Pancreas (tissue), 10 donors: Measurements from ENCODE around the gene BAZ2B. TPM values are rescaled to one million over a fixed set of nuclear protein-coding genes. Genes with fewer than 3 reads are reported as not detected.
"Not testable (repeated sequence)": the region's sequence is repeated elsewhere in the genome, so short reads cannot be mapped to it uniquely, and the experiment has no call there.

Source experiments
- ATAC-seq, 4 donors: fragments of 200-7000 bp; cut with Tn5 transposase; one replicate each; pipeline versions ENCODE4 v1.8.0 to v1.9.1; 2020; ENCODE audit warnings: mild to moderate bottlenecking in 4 of 4, moderate library complexity in 4 of 4
- DNase-seq, 6 donors: peaks; one replicate each; pipeline ENCODE4 v3.0.0-alpha.2; 2020
- FAIRE-seq: peaks from 2 replicates; lab custom pipeline; 2012; peaks lifted over from hg19 to GRCh38; lab: Jason Lieb, UNC
- H3K27ac ChIP-seq, 4 donors: fragments of 200-600 bp; sonication (generic); 1 replicate in 3 of 4; 2 replicates in 1 of 4; pipeline versions ENCODE4 v1.5.0 to v1.8.0; 2020
- H3K27me3 ChIP-seq, 4 donors: fragments of 200-600 bp; one replicate each; pipeline ENCODE4 v1.8.0; 2021
- H3K36me3 ChIP-seq, 3 donors: fragments of 200-600 bp; sonication (generic) in 1 of 3; one replicate each; pipeline versions ENCODE4 v1.5.0 to v1.8.0; 2020 to 2021
- H3K4me1 ChIP-seq, 3 donors: fragments of 200-600 bp; one replicate each; pipeline ENCODE4 v1.8.0; 2021
- H3K4me3 ChIP-seq, 4 donors: fragments of 200-600 bp; sonication (generic) in 2 of 4; one replicate each; pipeline versions ENCODE4 v1.5.0 to v1.8.0; 2020 to 2021
- H3K9me3 ChIP-seq, 4 donors: fragments of 200-600 bp; one replicate each; pipeline ENCODE4 v1.8.0; 2021
- CTCF ChIP-seq, 4 donors: fragments of 200-600 bp; sonication (generic) in 3 of 4; IDR thresholded peaks; one replicate each; pipeline versions ENCODE4 v1.5.0 to v1.8.0; 2021; ENCODE audit warnings: antibody characterized with exemption in 4 of 4
- WGBS, 2 donors: extraction: QIAGEN DNeasy Blood & Tissue Kit; methylation state at CpG; one replicate each; pipeline ENCODE4 v1.1.7; 2013; 5-methylcytosine and 5-hydroxymethylcytosine counted together
- intact Hi-C, 3 donors: fragments of 100-400 bp; cut with DNase I; formaldehyde crosslinking; loops; one replicate each; pipeline versions ENCODE4 v1.11.1 to v1.14.2; 2022
- polyA plus RNA-seq, 2 donors: library from polyadenylated mRNA; stranded (reverse); fragments of 200-250 nt; gene quantifications; one replicate each; pipeline ENCODE4 v1.2.3, GENCODE V29; 2013
- total RNA-seq, 6 donors: library from RNA; stranded (reverse); fragmentation: NEBNext Ultra II Directional in 4 of 6; extraction: Animal tissue kit (Norgen Biotek cat#: 25700) in 4 of 6; gene quantifications; one replicate each; pipeline versions ENCODE4 v1.2.1 to v1.2.4, GENCODE V29; 2021 to 2023
- donor health status: healthy with polysubstance abuse.
- donor health status: DM: no; HTN: no; CAD: no; lungs with moderate emphysema.
- donor health status: DM: no; HTN: no; CAD: no.
- donor health status: control.
- donor health status: control.
- donor health status: Bipolar disorder and iron deficiency.
- donor health status: DM: yes; HTN: yes; CAD: no.
- donor health status: DM: no; HTN: no; CAD: no.
- donor health status: DM: no; HTN: no; CAD: no.
- donor health status: DM: yes; HTN: yes; CAD: no.

The BAZ2B gene
- total and polyA plus RNA-seq, 8 donors: 14.4 to 52.1 (median 34.4) TPM

- intact Hi-C loops: no loop called here
- WGBS, 2 donors: 78 to 80% methylated on average over 2 of the region's 2 CpGs
These were observed 254.3 kb downstream of the BAZ2B start for GRCh38 chr2:159362094-159362493.

GRCh38 chr2:159361603-159362002 is 254.7 kb downstream of the BAZ2B start:
- 96 to 97% methylated on average over 3 of the region's 3 CpGs for WGBS, 2 donors
- H3K4me3 ChIP-seq, H3K4me1 ChIP-seq, H3K36me3 ChIP-seq, H3K9me3 ChIP-seq, H3K27ac ChIP-seq, DNase-seq, FAIRE-seq, H3K27me3 ChIP-seq, ATAC-seq, intact Hi-C loops: not testable (repeated sequence)

More at GRCh38 chr2:159362094-159362493, 254.3 kb downstream of the BAZ2B start:
- Histone ChIP-seq H3K4me1 (no peaks in the 10 kb centered on the region), H3K9me3 (no peaks in the 10 kb centered on the region), H3K36me3 (peaks cover 0 to 6% (median 4%) of the 10 kb centered on the region in 3 donors), H3K4me3 (no peak overlapping the region), H3K27ac (no peak overlapping the region), H3K27me3 (no peaks in the 10 kb centered on the region)
- DNase-seq (no peak), ATAC-seq (no peak), FAIRE-seq (no peak)
- no peak for TF ChIP-seq CTCF (IDR thresholded peaks at IDR 0.05)

GRCh38 chr2:159356053-159356554 is 260.2 kb downstream of the BAZ2B start:
- ATAC-seq (no peak), DNase-seq (no peak), FAIRE-seq (no peak)
- WGBS, 2 donors: 93 to 95% methylated on average over 8 of the region's 8 CpGs
- H3K27me3 ChIP-seq: no peaks in the 10 kb centered on the region
- H3K27ac ChIP-seq: no peak overlapping the region
- H3K4me1 ChIP-seq: no peaks in the 10 kb centered on the region
- H3K9me3 ChIP-seq: no peaks in the 10 kb centered on the region
- H3K4me3 ChIP-seq: no peak overlapping the region
- intact Hi-C loops: no loop called here
- TF ChIP-seq CTCF (IDR thresholded peaks at IDR 0.05): no peak
- no peaks in the 10 kb centered on the region for H3K36me3 ChIP-seq

- Histone ChIP-seq H3K4me1 (no peaks in the 10 kb centered on the region), H3K27me3 (no peaks in the 10 kb centered on the region), H3K36me3 (peaks cover 0 to 27% (median 0%) of the 10 kb centered on the region in 3 donors), H3K9me3 (no peaks in the 10 kb centered on the region), H3K4me3 (no peak overlapping the region), H3K27ac (no peak overlapping the region)
- TF ChIP-seq CTCF (IDR thresholded peaks at IDR 0.05): no peak
- ATAC-seq (no peak), DNase-seq (no peak), FAIRE-seq (no peak)
- 75 to 80% methylated on average over 3 of the region's 3 CpGs for WGBS, 2 donors
- intact Hi-C loops: no loop called here
These were observed 264.4 kb downstream of the BAZ2B start for GRCh38 chr2:159351977-159352376.

- intact Hi-C loops: no loop called here
- no peaks in the 10 kb centered on the region for H3K9me3 ChIP-seq
- H3K4me3 ChIP-seq: no peak overlapping the region
- H3K4me1 ChIP-seq: no peaks in the 10 kb centered on the region
- peaks cover 0 to 35% (median 0%) of the 10 kb centered on the region in 3 donors for H3K36me3 ChIP-seq
- 85 to 86% methylated on average over 6 of the region's 6 CpGs for WGBS, 2 donors
- FAIRE-seq: no peak
- ATAC-seq: no peak
- no peak for TF ChIP-seq CTCF (IDR thresholded peaks at IDR 0.05)
- H3K27ac ChIP-seq: no peak overlapping the region
- no peak for DNase-seq
- H3K27me3 ChIP-seq: no peaks in the 10 kb centered on the region
These were observed 266.6 kb downstream of the BAZ2B start for GRCh38 chr2:159349674-159350299.
